ENCODE measurements around the gene ACP6. TPM values are rescaled to one million over a fixed set of nuclear protein-coding genes. Genes with fewer than 3 reads are reported as not detected.
A peak's percentile ranks its signal among the peaks of the same experiment; 100 is the strongest.

ACP6 gene
- total RNA-seq, 1 donor from 2014 or later: 21.8 TPM

DNA sequence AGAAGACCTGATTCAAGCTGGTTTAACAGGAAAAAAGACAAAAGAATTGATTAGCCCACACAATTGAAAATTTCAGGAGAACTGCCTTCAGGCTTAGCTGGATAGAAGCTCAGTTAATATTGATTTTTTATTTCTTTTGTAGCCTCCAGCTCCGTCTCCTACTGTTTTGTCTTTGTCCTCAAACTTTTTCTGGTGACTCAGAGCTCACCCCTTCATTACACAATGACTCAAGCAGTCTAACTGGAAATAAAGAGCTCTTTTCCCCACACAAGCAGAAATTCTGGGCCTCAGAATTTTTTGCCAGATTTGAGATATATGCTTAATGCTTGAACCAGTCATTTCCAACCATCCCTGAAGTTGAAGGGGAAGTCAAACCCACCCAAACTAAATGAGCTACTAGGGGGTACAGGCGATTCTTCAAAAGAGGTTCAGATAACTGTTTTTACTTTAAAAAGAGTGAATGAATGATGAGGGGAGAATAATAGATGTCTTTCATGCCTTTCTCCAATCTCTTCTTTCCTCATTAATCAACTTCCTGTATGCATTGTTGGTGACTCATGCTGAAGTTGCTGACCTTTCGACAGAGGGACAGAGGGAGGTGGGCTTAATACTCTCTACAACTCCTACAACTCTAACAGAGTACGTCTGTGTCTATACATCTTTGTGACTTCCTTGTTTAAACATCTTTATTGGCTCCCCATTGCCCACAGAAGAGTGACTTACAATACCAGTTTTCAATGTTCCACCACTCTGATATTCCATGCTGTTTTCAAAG is 6.2 kb upstream of the ACP6 start:
- peak overlapping the region; percentile 45 for H3K4me3 Mint-ChIP-seq
- peaks cover 17% of the 10 kb centered on the region for H3K9me3 Mint-ChIP-seq
- no peak for DNase-seq (ENCODE audit: low read depth, low spot score)
- peaks cover 26% of the 10 kb centered on the region for H3K36me3 Mint-ChIP-seq (ENCODE audit: low read depth)
- peaks cover 45% of the 10 kb centered on the region for H3K4me1 Mint-ChIP-seq
- peak overlapping the region; percentile 97 for H3K27ac Mint-ChIP-seq (ENCODE audit: unreplicated experiment)
- TF ChIP-seq, protein P1, sequence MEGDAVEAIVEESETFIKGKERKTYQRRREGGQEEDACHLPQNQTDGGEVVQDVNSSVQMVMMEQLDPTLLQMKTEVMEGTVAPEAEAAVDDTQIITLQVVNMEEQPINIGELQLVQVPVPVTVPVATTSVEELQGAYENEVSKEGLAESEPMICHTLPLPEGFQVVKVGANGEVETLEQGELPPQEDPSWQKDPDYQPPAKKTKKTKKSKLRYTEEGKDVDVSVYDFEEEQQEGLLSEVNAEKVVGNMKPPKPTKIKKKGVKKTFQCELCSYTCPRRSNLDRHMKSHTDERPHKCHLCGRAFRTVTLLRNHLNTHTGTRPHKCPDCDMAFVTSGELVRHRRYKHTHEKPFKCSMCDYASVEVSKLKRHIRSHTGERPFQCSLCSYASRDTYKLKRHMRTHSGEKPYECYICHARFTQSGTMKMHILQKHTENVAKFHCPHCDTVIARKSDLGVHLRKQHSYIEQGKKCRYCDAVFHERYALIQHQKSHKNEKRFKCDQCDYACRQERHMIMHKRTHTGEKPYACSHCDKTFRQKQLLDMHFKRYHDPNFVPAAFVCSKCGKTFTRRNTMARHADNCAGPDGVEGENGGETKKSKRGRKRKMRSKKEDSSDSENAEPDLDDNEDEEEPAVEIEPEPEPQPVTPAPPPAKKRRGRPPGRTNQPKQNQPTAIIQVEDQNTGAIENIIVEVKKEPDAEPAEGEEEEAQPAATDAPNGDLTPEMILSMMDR (conservative IDR thresholded peaks at IDR 0.05): no peak
- H3K27me3 Mint-ChIP-seq (ENCODE audit: low read depth): no peaks in the 10 kb centered on the region

- Mint-ChIP-seq H3K4me3 (peak overlapping the region; percentile 20), H3K9me3 (peaks cover 11% of the 10 kb centered on the region), H3K4me1 (peaks cover 63% of the 10 kb centered on the region), H3K36me3 (ENCODE audit: low read depth) (peaks cover 16% of the 10 kb centered on the region), H3K27ac (ENCODE audit: unreplicated experiment) (no peak overlapping the region), H3K27me3 (ENCODE audit: low read depth) (no peaks in the 10 kb centered on the region)
- DNase-seq (ENCODE audit: low read depth, low spot score): no peak
- TF ChIP-seq, protein P1 (conservative IDR thresholded peaks at IDR 0.05): no peak
Observed at GRCh38 chr1:147673816-147674215, 3.5 kb upstream of the ACP6 start.

- DNase-seq (ENCODE audit: low read depth, low spot score): no peak
- Mint-ChIP-seq H3K27ac (ENCODE audit: unreplicated experiment) (no peak overlapping the region), H3K9me3 (peaks cover 11% of the 10 kb centered on the region), H3K36me3 (ENCODE audit: low read depth) (peaks cover 13% of the 10 kb centered on the region), H3K27me3 (ENCODE audit: low read depth) (no peaks in the 10 kb centered on the region), H3K4me3 (peak overlapping the region; percentile 20), H3K4me1 (peaks cover 67% of the 10 kb centered on the region)
- TF ChIP-seq, protein P1 (conservative IDR thresholded peaks at IDR 0.05): no peak
Observed at GRCh38 chr1:147673406-147673805, 3.1 kb upstream of the ACP6 start.

DNA sequence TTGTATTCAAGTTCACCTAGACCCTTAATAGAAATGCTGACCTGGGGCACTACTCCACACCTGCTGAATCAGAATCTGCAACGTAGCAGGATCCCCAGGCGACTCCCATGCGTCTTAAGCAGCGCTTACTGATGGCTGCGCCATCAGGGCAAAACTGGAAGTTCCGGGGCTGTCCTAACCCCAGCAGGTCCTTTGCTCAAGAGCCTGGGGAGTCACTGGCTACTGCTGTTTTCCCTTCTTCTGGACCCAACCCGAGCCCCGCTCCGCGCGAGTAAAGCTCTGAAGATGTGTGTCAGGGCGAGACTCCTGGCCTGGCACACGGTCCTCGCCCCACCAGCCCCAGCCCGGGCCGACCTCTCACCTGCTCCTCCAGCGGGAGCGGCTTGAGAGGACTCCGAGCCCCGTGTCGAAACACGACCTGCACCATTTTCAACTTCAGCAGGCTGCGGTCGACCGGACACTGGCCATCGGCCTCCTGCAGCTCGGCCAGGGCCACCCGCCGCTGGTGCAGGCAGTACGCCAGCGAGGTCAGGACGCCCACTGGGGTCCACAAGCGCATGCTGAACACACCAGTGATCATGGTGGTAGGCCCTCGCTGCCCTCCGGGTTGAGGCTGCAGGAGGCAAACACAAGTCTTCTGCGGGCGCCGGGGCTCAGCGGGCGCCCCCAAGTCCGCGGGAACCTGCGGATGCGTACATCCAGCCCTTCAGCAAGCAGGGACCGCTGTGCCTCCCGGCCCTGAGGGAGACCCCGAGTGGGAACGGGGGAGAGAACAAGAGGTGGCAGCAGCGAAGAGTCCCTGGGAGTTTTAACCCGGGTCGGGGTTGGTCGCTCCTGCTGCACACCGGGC is 630 bp downstream of the ACP6 start:
- TF ChIP-seq, protein P1 (conservative IDR thresholded peaks at IDR 0.05): peak; percentile 26
- Mint-ChIP-seq H3K9me3 (no peaks in the 10 kb centered on the region), H3K36me3 (ENCODE audit: low read depth) (peaks cover 7% of the 10 kb centered on the region), H3K4me3 (peak overlapping the region; percentile 98), H3K27ac (ENCODE audit: unreplicated experiment) (peak overlapping the region; percentile 92), H3K27me3 (ENCODE audit: low read depth) (no peaks in the 10 kb centered on the region), H3K4me1 (peaks cover 66% of the 10 kb centered on the region)
- peak; percentile 47 for DNase-seq (ENCODE audit: low read depth, low spot score)

- Mint-ChIP-seq H3K9me3 (peaks cover 16% of the 10 kb centered on the region), H3K36me3 (ENCODE audit: low read depth) (peaks cover 35% of the 10 kb centered on the region), H3K4me3 (peak overlapping the region; percentile 35), H3K4me1 (peaks cover 41% of the 10 kb centered on the region), H3K27ac (ENCODE audit: unreplicated experiment) (no peak overlapping the region), H3K27me3 (ENCODE audit: low read depth) (no peaks in the 10 kb centered on the region)
- no peak for DNase-seq (ENCODE audit: low read depth, low spot score)
- TF ChIP-seq, protein P1 (conservative IDR thresholded peaks at IDR 0.05): peak; percentile 45
Observed at GRCh38 chr1:147665521-147665920, 4.8 kb downstream of the ACP6 start.

Measured in neural crest cell (in vitro differentiated cells).